Nephron (organoid): ENCODE data around the gene TPRN.

Experiments
- H3K27ac Mint-ChIP-seq, 3 experiments: 2 replicates each; pipeline ENCODE4 v1.8.0; 2020; ENCODE audit warnings: mixed read lengths in 3 of 3, mild to moderate bottlenecking in 2 of 3, moderate library complexity in 1 of 3
- H3K27me3 Mint-ChIP-seq: 2 replicates; pipeline ENCODE4 v1.8.0; 2021; ENCODE audit warnings: low read depth, mild to moderate bottlenecking, moderate library complexity, mixed read lengths
- H3K36me3 Mint-ChIP-seq: 2 replicates; pipeline ENCODE4 v1.8.0; 2020; ENCODE audit warnings: low read depth, mixed read lengths
- H3K4me1 Mint-ChIP-seq: 2 replicates; pipeline ENCODE4 v1.8.0; 2020; ENCODE audit warnings: mixed read lengths
- H3K4me3 Mint-ChIP-seq, 3 experiments: 2 replicates each; pipeline ENCODE4 v1.8.0; 2020; ENCODE audit warnings: mild to moderate bottlenecking in 3 of 3, mixed read lengths in 3 of 3, moderate library complexity in 2 of 3
- H3K9me3 Mint-ChIP-seq: 2 replicates; pipeline ENCODE4 v1.8.0; 2020; ENCODE audit warnings: mixed read lengths
- CTCF ChIP-seq, 3 experiments: fragments of 200-600 bp; sonication (generic); IDR thresholded peaks; one replicate each; pipeline ENCODE4 v1.5.0; 2021; ENCODE audit warnings: antibody characterized with exemption in 3 of 3; ENCODE audit not compliant: unreplicated experiment in 3 of 3

Gene TPRN

GRCh38 chr9:137225699-137226331, 25.3 kb upstream of the TPRN start:
- Mint-ChIP-seq H3K4me3 (peak overlapping the region in 2 of 3 experiments; percentile 37 to 44), H3K27ac (no peak overlapping the region), H3K4me1 (peaks cover 5% of the 10 kb centered on the region), H3K36me3 (no peaks in the 10 kb centered on the region), H3K27me3 (peaks cover 4% of the 10 kb centered on the region), H3K9me3 (no peaks in the 10 kb centered on the region)
- no peak for TF ChIP-seq CTCF (IDR thresholded peaks at IDR 0.05; ENCODE audit: unreplicated experiment in 3 of 3)

- peaks cover 5% of the 10 kb centered on the region for H3K4me1 Mint-ChIP-seq
- no peaks in the 10 kb centered on the region for H3K36me3 Mint-ChIP-seq
- H3K27me3 Mint-ChIP-seq = peaks cover 4% of the 10 kb centered on the region
- no peaks in the 10 kb centered on the region for H3K9me3 Mint-ChIP-seq
- TF ChIP-seq CTCF (IDR thresholded peaks at IDR 0.05; ENCODE audit: unreplicated experiment in 3 of 3) = no peak
- peak within 1 kb of the TSS in 1 of 3 experiments; percentile 76 for H3K27ac Mint-ChIP-seq
- H3K4me3 Mint-ChIP-seq = peak within 1 kb of the TSS; percentile 84
These were observed 24.5 kb upstream of the TPRN start, which contains the start of gene CYSRT1 for GRCh38 chr9:137224830-137225694. Gene CYSRT1 (plus strand): TSS chr9:137225174. CDS start chr9:137225622, 448 bp downstream.

- peak overlapping the region; percentile 84 for H3K4me3 Mint-ChIP-seq
- H3K27ac Mint-ChIP-seq = peak overlapping the region in 2 of 3 experiments; percentile 68 to 74
- no peaks in the 10 kb centered on the region for H3K36me3 Mint-ChIP-seq
- TF ChIP-seq CTCF (IDR thresholded peaks at IDR 0.05; ENCODE audit: unreplicated experiment in 3 of 3) = no peak
- peaks cover 4% of the 10 kb centered on the region for H3K27me3 Mint-ChIP-seq
- no peaks in the 10 kb centered on the region for H3K9me3 Mint-ChIP-seq
- peaks cover 5% of the 10 kb centered on the region for H3K4me1 Mint-ChIP-seq
These were observed 22.8 kb upstream of the TPRN start for GRCh38 chr9:137223078-137223970.

- no peaks in the 10 kb centered on the region for H3K9me3 Mint-ChIP-seq
- peak within 1 kb of the TSS; percentile 84 for H3K4me3 Mint-ChIP-seq
- no peaks in the 10 kb centered on the region for H3K36me3 Mint-ChIP-seq
- peaks cover 1% of the 10 kb centered on the region for H3K4me1 Mint-ChIP-seq
- peak within 1 kb of the TSS in 2 of 3 experiments; percentile 68 to 74 for H3K27ac Mint-ChIP-seq
- H3K27me3 Mint-ChIP-seq = peaks cover under 1% of the 10 kb centered on the region
- TF ChIP-seq CTCF (IDR thresholded peaks at IDR 0.05; ENCODE audit: unreplicated experiment in 3 of 3) = no peak
These were observed 21.9 kb upstream of the TPRN start, which contains the start of gene RNF208 for GRCh38 chr9:137222190-137223077. Gene RNF208 (minus strand): TSS chr9:137222240. CDS start chr9:137221212, 1,028 bp downstream.
